GM23338 (cell line): ENCODE data around the gene FLOT2.

Experiments used
- CREB1 ChIP-seq: fragments of 250-450 bp; sonication (Bioruptor Pico); IDR thresholded peaks from 2 replicates; pipeline ENCODE4 v1.5.0; 2020; ENCODE audit warnings: low read depth, mild to moderate bottlenecking, moderate library complexity
- CTCF ChIP-seq, 2 experiments: fragments of 200-600 bp in 1 of 2; sonication (generic) in 1 of 2; conservative IDR thresholded peaks; 2 replicates each; pipeline versions ENCODE4 v1.5.1 to v1.6.1; 2016 to 2017; ENCODE audit warnings: antibody characterized with exemption in 2 of 2, low read depth in 2 of 2, mild to moderate bottlenecking in 2 of 2, moderate library complexity in 1 of 2
- ETS1 ChIP-seq: IDR thresholded peaks from 2 replicates; pipeline ENCODE4 v1.6.1; 2016; ENCODE audit warnings: antibody characterized with exemption
- EZH2 ChIP-seq: fragments of 200-600 bp; sonication (generic); IDR thresholded peaks from one replicate; pipeline ENCODE4 v1.8.0; 2017; ENCODE audit warnings: antibody characterized with exemption, mild to moderate bottlenecking, low read depth; ENCODE audit not compliant: unreplicated experiment
- EZH2phosphoT487 ChIP-seq: fragments of 200-600 bp; sonication (generic); IDR thresholded peaks from one replicate; pipeline ENCODE4 v1.8.1; 2018; ENCODE audit warnings: antibody characterized with exemption; ENCODE audit not compliant: unreplicated experiment
- JUNB ChIP-seq: IDR thresholded peaks from one replicate; pipeline ENCODE4 v1.6.1; 2016; ENCODE audit warnings: antibody characterized with exemption; ENCODE audit not compliant: unreplicated experiment
- NANOG ChIP-seq: IDR thresholded peaks from 2 replicates; pipeline ENCODE4 v1.6.1; 2016; ENCODE audit warnings: antibody characterized with exemption, borderline replicate concordance
- POLR2AphosphoS5 ChIP-seq: IDR thresholded peaks from 2 replicates; pipeline ENCODE4 v1.6.1; 2016; ENCODE audit warnings: antibody characterized with exemption, low read depth
- REST ChIP-seq: IDR thresholded peaks from one replicate; pipeline ENCODE4 v1.6.1; 2018; ENCODE audit warnings: antibody characterized with exemption; ENCODE audit not compliant: unreplicated experiment
- STAT1 ChIP-seq: IDR thresholded peaks from one replicate; pipeline ENCODE4 v1.6.1; 2016; ENCODE audit warnings: antibody characterized with exemption; ENCODE audit not compliant: unreplicated experiment
- ZNF114 ChIP-seq: fragments of 250-450 bp; sonication (Bioruptor Pico); IDR thresholded peaks from 2 replicates; pipeline ENCODE4 v1.5.0; 2020; ENCODE audit warnings: mild to moderate bottlenecking, moderate library complexity

GRCh38 chr17:28858801-28859355, 38.7 kb downstream of the FLOT2 start:
- TF ChIP-seq CTCF (conservative IDR thresholded peaks at IDR 0.05; ENCODE audit: low read depth in 2 of 2) (no peak), EZH2 (no peak), EZH2phosphoT487 (no peak), CREB1 (CRISPR knock-in tag) (no peak), POLR2AphosphoS5 (no peak), ZNF114 (CRISPR knock-in tag) (no peak), ETS1 (no peak), REST (no peak), JUNB (no peak), NANOG (no peak), STAT1 (no peak)
